Measurements from ENCODE around the gene CHAF1B. TPM values are rescaled to one million over a fixed set of nuclear protein-coding genes. Genes with fewer than 3 reads are reported as not detected.

The CHAF1B gene
- total RNA-seq, 4 donors from 2014 or later: 0.83 to 1.6 (median 1.2) TPM

GRCh38 chr21:36402339-36402738 is 17.1 kb downstream of the CHAF1B start:
- Histone ChIP-seq H3K36me3 (peaks cover 0 to 21% (median 7%) of the 10 kb centered on the region in 4 donors), H3K27me3 (no peaks in the 10 kb centered on the region), H3K4me1 (no peaks in the 10 kb centered on the region), H3K4me3 (no peak overlapping the region), H3K9me3 (no peaks in the 10 kb centered on the region), H3K27ac (replicated peaks in 1 of 4) (no peak overlapping the region)
- WGBS: 89% methylated on average over 1 of the region's 1 CpG
- DNase-seq (ENCODE audit: extremely low spot score): no peak
- intact Hi-C loops (cut with DNase I): no loop called here
- no peak for TF ChIP-seq POLR2A (IDR thresholded peaks at IDR 0.05; ENCODE audit: low read depth)
- TF ChIP-seq POLR2AphosphoS5 (IDR thresholded peaks at IDR 0.05): no peak
- no peak for TF ChIP-seq CTCF (IDR thresholded peaks at IDR 0.05)
- no peak for TF ChIP-seq EP300 (IDR thresholded peaks at IDR 0.05)

GRCh38 chr21:36403713-36404112 is 18.5 kb downstream of the CHAF1B start:
- WGBS: 91% methylated on average over 5 of the region's 5 CpGs
- no peak for TF ChIP-seq EP300 (IDR thresholded peaks at IDR 0.05)
- TF ChIP-seq CTCF (IDR thresholded peaks at IDR 0.05): no peak
- no peak for TF ChIP-seq POLR2AphosphoS5 (IDR thresholded peaks at IDR 0.05)
- no peak for TF ChIP-seq POLR2A (IDR thresholded peaks at IDR 0.05; ENCODE audit: low read depth)
- Histone ChIP-seq H3K27me3 (no peaks in the 10 kb centered on the region), H3K27ac (replicated peaks in 1 of 4) (no peak overlapping the region), H3K36me3 (peaks cover 0 to 21% (median 7%) of the 10 kb centered on the region in 4 donors), H3K4me1 (no peaks in the 10 kb centered on the region), H3K9me3 (no peaks in the 10 kb centered on the region), H3K4me3 (no peak overlapping the region)
- intact Hi-C loops (cut with DNase I): no loop called here
- DNase-seq (ENCODE audit: extremely low spot score): no peak

GRCh38 chr21:36408568-36408967 is 23.4 kb downstream of the CHAF1B start:
- Histone ChIP-seq H3K9me3 (no peaks in the 10 kb centered on the region), H3K27me3 (no peaks in the 10 kb centered on the region), H3K27ac (replicated peaks in 1 of 4) (no peak overlapping the region), H3K36me3 (peaks cover 0 to 26% (median 15%) of the 10 kb centered on the region in 4 donors), H3K4me3 (no peak overlapping the region), H3K4me1 (no peaks in the 10 kb centered on the region)
- TF ChIP-seq EP300 (IDR thresholded peaks at IDR 0.05) (no peak), CTCF (IDR thresholded peaks at IDR 0.05) (no peak), POLR2A (IDR thresholded peaks at IDR 0.05; ENCODE audit: low read depth) (no peak), POLR2AphosphoS5 (IDR thresholded peaks at IDR 0.05) (no peak)
- WGBS: 75% methylated on average over 6 of the region's 6 CpGs
- intact Hi-C loops (cut with DNase I): no loop called here
- no peak for DNase-seq (ENCODE audit: extremely low spot score)

- Histone ChIP-seq H3K27ac (replicated peaks in 1 of 4) (no peak overlapping the region), H3K4me3 (no peak overlapping the region), H3K4me1 (no peaks in the 10 kb centered on the region), H3K9me3 (no peaks in the 10 kb centered on the region), H3K27me3 (no peaks in the 10 kb centered on the region), H3K36me3 (peaks cover 4 to 40% (median 22%) of the 10 kb centered on the region in 4 donors)
- WGBS: 95% methylated on average over 10 of the region's 10 CpGs
- intact Hi-C loops (cut with DNase I): no loop called here
- no peak for DNase-seq (ENCODE audit: extremely low spot score)
- TF ChIP-seq CTCF (IDR thresholded peaks at IDR 0.05) (no peak), POLR2AphosphoS5 (IDR thresholded peaks at IDR 0.05) (no peak), EP300 (IDR thresholded peaks at IDR 0.05) (no peak), POLR2A (IDR thresholded peaks at IDR 0.05; ENCODE audit: low read depth) (no peak)
Observed at GRCh38 chr21:36411301-36411700, 26.1 kb downstream of the CHAF1B start.

- 85% methylated on average over 6 of the region's 11 CpGs for WGBS
- H3K27ac ChIP-seq (replicated peaks in 1 of 4): no peak overlapping the region
- no peaks in the 10 kb centered on the region for H3K9me3 ChIP-seq
- H3K4me1 ChIP-seq: no peaks in the 10 kb centered on the region
- no peak overlapping the region for H3K4me3 ChIP-seq
- H3K36me3 ChIP-seq: peaks cover 4 to 47% (median 25%) of the 10 kb centered on the region in 4 donors
- TF ChIP-seq CTCF (IDR thresholded peaks at IDR 0.05) (no peak), POLR2A (IDR thresholded peaks at IDR 0.05; ENCODE audit: low read depth) (no peak), EP300 (IDR thresholded peaks at IDR 0.05) (no peak), POLR2AphosphoS5 (IDR thresholded peaks at IDR 0.05) (no peak)
- H3K27me3 ChIP-seq: no peaks in the 10 kb centered on the region
- DNase-seq (ENCODE audit: extremely low spot score): no peak
- intact Hi-C loops (cut with DNase I): no loop called here
Observed at GRCh38 chr21:36412916-36413315, 27.7 kb downstream of the CHAF1B start.

Data from esophagus muscularis mucosa (tissue), 4 donors.